Measurements from ENCODE around the gene WWOX. TPM values are rescaled to one million over a fixed set of nuclear protein-coding genes. Genes with fewer than 3 reads are reported as not detected.

The WWOX gene
- total RNA-seq, 2 experiments from 2014 or later = 15.9 to 18.1 TPM

GRCh38 chr16:79107301-79107700 lies 1007.8 kb downstream of the WWOX start:
- ChIA-PET POLR2A (no interaction called here), CTCF (interaction anchor here (0.7 kb wide), 1 partner anchor 405 kb away, joined by 4 read pairs; no protein-coding TSS in a partner anchor)

- ChIA-PET CTCF (no interaction called here), POLR2A (no interaction called here)
These were observed 1010.3 kb downstream of the WWOX start for GRCh38 chr16:79109771-79110170.

GRCh38 chr16:79110242-79110641 lies 1010.8 kb downstream of the WWOX start:
- POLR2A ChIA-PET = no interaction called here
- CTCF ChIA-PET = no interaction called here

- ChIA-PET CTCF (no interaction called here), POLR2A (no interaction called here)
These were observed 1011.5 kb downstream of the WWOX start for GRCh38 chr16:79110953-79111352.

- CTCF ChIA-PET = no interaction called here
- POLR2A ChIA-PET = no interaction called here
These were observed 1013.0 kb downstream of the WWOX start for GRCh38 chr16:79112462-79112861.

- CTCF ChIA-PET = no interaction called here
These were observed 1014.4 kb downstream of the WWOX start for GRCh38 chr16:79113826-79114225.

GRCh38 chr16:79114759-79115158 lies 1015.3 kb downstream of the WWOX start:
- ChIA-PET POLR2A (no interaction called here), CTCF (no interaction called here)

More at GRCh38 chr16:79113826-79114225, 1014.4 kb downstream of the WWOX start:
- POLR2A ChIA-PET = no interaction called here

- ChIA-PET POLR2A (no interaction called here), CTCF (no interaction called here)
These were observed 1022.5 kb downstream of the WWOX start for GRCh38 chr16:79121906-79122305.

GRCh38 chr16:79122343-79122742 lies 1022.9 kb downstream of the WWOX start:
- POLR2A ChIA-PET = no interaction called here
- CTCF ChIA-PET = no interaction called here

GRCh38 chr16:79124016-79124756 lies 1024.7 kb downstream of the WWOX start:
- CTCF ChIA-PET = interaction anchor here (0.8 kb wide), 1 partner anchor 13 kb away, joined by 3 read pairs; no protein-coding TSS in a partner anchor
- POLR2A ChIA-PET = no interaction called here

GRCh38 chr16:79127766-79128165 lies 1028.3 kb downstream of the WWOX start:
- POLR2A ChIA-PET = no interaction called here
- CTCF ChIA-PET = no interaction called here

GRCh38 chr16:79128706-79129105 lies 1029.3 kb downstream of the WWOX start:
- ChIA-PET CTCF (no interaction called here), POLR2A (no interaction called here)

- CTCF ChIA-PET = no interaction called here
- POLR2A ChIA-PET = no interaction called here
These were observed 1031.2 kb downstream of the WWOX start for GRCh38 chr16:79130616-79131015.

GRCh38 chr16:79131321-79132075 lies 1032.0 kb downstream of the WWOX start:
- ChIA-PET CTCF (interaction anchor here (0.7 kb wide), 1 partner anchor 130 kb away, joined by 5 read pairs; no protein-coding TSS in a partner anchor), POLR2A (no interaction called here)

GRCh38 chr16:79132701-79133100 lies 1033.2 kb downstream of the WWOX start:
- CTCF ChIA-PET = no interaction called here
- POLR2A ChIA-PET = no interaction called here

- ChIA-PET CTCF (no interaction called here), POLR2A (no interaction called here)
These were observed 1034.8 kb downstream of the WWOX start for GRCh38 chr16:79134300-79134699.

- POLR2A ChIA-PET = no interaction called here
These were observed 1037.5 kb downstream of the WWOX start for GRCh38 chr16:79136955-79137354.

GRCh38 chr16:79137426-79137939 lies 1038.0 kb downstream of the WWOX start:
- POLR2A ChIA-PET = no interaction called here
- CTCF ChIA-PET = interaction anchor here (1.0 kb wide), 1 partner anchor 13 kb away, joined by 3 read pairs; no protein-coding TSS in a partner anchor

More at GRCh38 chr16:79136955-79137354, 1037.5 kb downstream of the WWOX start:
- CTCF ChIA-PET = interaction anchor here (1.0 kb wide), 1 partner anchor 12 kb away, joined by 3 read pairs; no protein-coding TSS in a partner anchor

- POLR2A ChIA-PET = no interaction called here
- CTCF ChIA-PET = no interaction called here
These were observed 1040.3 kb downstream of the WWOX start for GRCh38 chr16:79139799-79140198.

- POLR2A ChIA-PET = no interaction called here
- CTCF ChIA-PET = interaction anchor here (0.6 kb wide), 1 partner anchor 47 kb away, joined by 5 read pairs; no protein-coding TSS in a partner anchor
These were observed 1043.6 kb downstream of the WWOX start for GRCh38 chr16:79143026-79143425.

GRCh38 chr16:79150151-79150550 lies 1050.7 kb downstream of the WWOX start:
- CTCF ChIA-PET = no interaction called here
- POLR2A ChIA-PET = no interaction called here
